NCI-H2107 (cell line): ENCODE measurements around the gene CCDC148.
"Not testable (repeated sequence)": the region's sequence is repeated elsewhere in the genome, so short reads cannot be mapped to it uniquely, and the experiment has no call there.

Source experiments
- DNase-seq: peaks from one replicate; lab custom pipeline; 2025; lab: John Stamatoyannopoulos, UW

CCDC148 gene

GRCh38 chr2:158482594-158482993 lies 26.0 kb upstream of the CCDC148 start:
- DNase-seq: no peak

GRCh38 chr2:158481116-158481515 lies 24.6 kb upstream of the CCDC148 start:
- DNase-seq: no peak

- DNase-seq: no peak
These were observed 22.3 kb upstream of the CCDC148 start for GRCh38 chr2:158478816-158479215.

GRCh38 chr2:158478237-158478636 lies 21.7 kb upstream of the CCDC148 start:
- DNase-seq: no peak

- no peak for DNase-seq
These were observed 20.6 kb upstream of the CCDC148 start for GRCh38 chr2:158477202-158477601.

GRCh38 chr2:158474526-158475011 lies 18.0 kb upstream of the CCDC148 start:
- DNase-seq: not testable (repeated sequence)

GRCh38 chr2:158473719-158474392 lies 17.3 kb upstream of the CCDC148 start:
- no peak for DNase-seq

- DNase-seq: not testable (repeated sequence)
These were observed 16.7 kb upstream of the CCDC148 start for GRCh38 chr2:158473300-158473699.

GRCh38 chr2:158472829-158473228 lies 16.3 kb upstream of the CCDC148 start:
- not testable (repeated sequence) for DNase-seq

GRCh38 chr2:158467248-158467647 lies 10.7 kb upstream of the CCDC148 start:
- DNase-seq: no peak

- DNase-seq: no peak
These were observed 8.1 kb upstream of the CCDC148 start for GRCh38 chr2:158464426-158465281.

GRCh38 chr2:158463496-158464095 lies 7.0 kb upstream of the CCDC148 start:
- DNase-seq: no peak

- DNase-seq: no peak
These were observed 4.2 kb upstream of the CCDC148 start for GRCh38 chr2:158460632-158461297.

- DNase-seq: no peak
These were observed 2.8 kb upstream of the CCDC148 start for GRCh38 chr2:158459161-158460003.

- DNase-seq: no peak
These were observed 2.0 kb upstream of the CCDC148 start for GRCh38 chr2:158458617-158458920.

- DNase-seq: peak; percentile 15
These were observed 1.5 kb upstream of the CCDC148 start for GRCh38 chr2:158457826-158458616.

- DNase-seq: peak; percentile 12
These were observed 706 bp upstream of the CCDC148 start for GRCh38 chr2:158457092-158457825.

- no peak for DNase-seq
These were observed 12.9 kb downstream of the CCDC148 start for GRCh38 chr2:158443606-158444005.

GRCh38 chr2:158439062-158439461 lies 17.5 kb downstream of the CCDC148 start:
- not testable (repeated sequence) for DNase-seq

GRCh38 chr2:158433716-158434115 lies 22.8 kb downstream of the CCDC148 start:
- not testable (repeated sequence) for DNase-seq
